ENCODE results near the gene DGKQ. TPM values are rescaled to one million over a fixed set of nuclear protein-coding genes. Genes with fewer than 3 reads are reported as not detected.

Gene DGKQ
- total and polyA plus RNA-seq, 2 experiments from 2014 or later = 4.0 to 22.4 TPM

DNA sequence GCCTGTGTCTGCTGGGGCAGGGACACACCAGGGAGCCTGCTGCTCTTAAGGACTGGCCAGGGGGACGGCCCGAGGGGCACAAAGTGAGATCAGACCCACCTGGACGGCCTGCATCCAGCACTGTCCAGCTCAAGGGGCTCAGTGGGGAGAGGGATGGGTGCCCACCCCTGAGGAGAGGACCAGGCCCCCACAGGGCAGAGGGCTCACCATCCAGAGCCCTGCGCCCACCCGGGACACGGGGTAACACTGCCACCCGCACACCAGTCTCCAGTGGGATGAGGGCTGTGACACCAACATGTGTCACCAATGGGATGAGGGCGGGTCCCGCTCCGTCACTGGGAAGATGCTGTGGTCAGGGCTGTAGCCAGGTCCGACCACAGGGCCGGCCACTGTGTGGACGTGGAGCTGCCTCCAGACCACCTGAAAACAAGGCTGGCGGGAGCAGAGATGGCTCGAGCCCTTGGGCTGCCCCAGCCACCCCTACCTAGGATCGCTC, 13.2 kb downstream of the DGKQ start:
- no peaks in the 10 kb centered on the region for H3K9me2 ChIP-seq (ENCODE audit: insufficient read depth)
- Mint-ChIP-seq H3K9me3 (no peaks in the 10 kb centered on the region), H3K36me3 (ENCODE audit: low read depth) (no peaks in the 10 kb centered on the region), H3K27ac (no peak overlapping the region), H3K4me1 (no peaks in the 10 kb centered on the region), H3K4me3 (no peak overlapping the region), H3K27me3 (ENCODE audit: insufficient read depth, low read depth, poor library complexity) (peaks cover 2% of the 10 kb centered on the region)
- no peak overlapping the region for H3K4me2 ChIP-seq
- no peaks in the 10 kb centered on the region; the same call in 1 of the 2 replicates for H4K20me1 ChIP-seq (replicated peaks; ENCODE audit: insufficient read depth)
- no peaks in the 10 kb centered on the region for H3K4me1 ChIP-seq (ENCODE audit: insufficient read depth)
- no peaks in the 10 kb centered on the region for H3K27me3 ChIP-seq (ENCODE audit: insufficient read depth)
- no peak overlapping the region for H2AFZ ChIP-seq
- ATAC-seq (no peak), DNase-seq (ENCODE audit: low spot score) (no peak)
- no peak overlapping the region for H3K4me3 ChIP-seq
- no peaks in the 10 kb centered on the region for H3K79me2 ChIP-seq (replicated peaks; ENCODE audit: insufficient read depth)
- TF ChIP-seq NANOG (IDR thresholded peaks at IDR 0.05; ENCODE audit: borderline replicate concordance) (no peak), ZNF114 (CRISPR knock-in tag; IDR thresholded peaks at IDR 0.05) (no peak), STAT1 (IDR thresholded peaks at IDR 0.05; ENCODE audit: unreplicated experiment) (no peak)
- TF ChIP-seq, protein P1, sequence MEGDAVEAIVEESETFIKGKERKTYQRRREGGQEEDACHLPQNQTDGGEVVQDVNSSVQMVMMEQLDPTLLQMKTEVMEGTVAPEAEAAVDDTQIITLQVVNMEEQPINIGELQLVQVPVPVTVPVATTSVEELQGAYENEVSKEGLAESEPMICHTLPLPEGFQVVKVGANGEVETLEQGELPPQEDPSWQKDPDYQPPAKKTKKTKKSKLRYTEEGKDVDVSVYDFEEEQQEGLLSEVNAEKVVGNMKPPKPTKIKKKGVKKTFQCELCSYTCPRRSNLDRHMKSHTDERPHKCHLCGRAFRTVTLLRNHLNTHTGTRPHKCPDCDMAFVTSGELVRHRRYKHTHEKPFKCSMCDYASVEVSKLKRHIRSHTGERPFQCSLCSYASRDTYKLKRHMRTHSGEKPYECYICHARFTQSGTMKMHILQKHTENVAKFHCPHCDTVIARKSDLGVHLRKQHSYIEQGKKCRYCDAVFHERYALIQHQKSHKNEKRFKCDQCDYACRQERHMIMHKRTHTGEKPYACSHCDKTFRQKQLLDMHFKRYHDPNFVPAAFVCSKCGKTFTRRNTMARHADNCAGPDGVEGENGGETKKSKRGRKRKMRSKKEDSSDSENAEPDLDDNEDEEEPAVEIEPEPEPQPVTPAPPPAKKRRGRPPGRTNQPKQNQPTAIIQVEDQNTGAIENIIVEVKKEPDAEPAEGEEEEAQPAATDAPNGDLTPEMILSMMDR (conservative IDR thresholded peaks at IDR 0.05; ENCODE audit: low read depth in 2 of 2) = no peak
- TF ChIP-seq, protein P2, sequence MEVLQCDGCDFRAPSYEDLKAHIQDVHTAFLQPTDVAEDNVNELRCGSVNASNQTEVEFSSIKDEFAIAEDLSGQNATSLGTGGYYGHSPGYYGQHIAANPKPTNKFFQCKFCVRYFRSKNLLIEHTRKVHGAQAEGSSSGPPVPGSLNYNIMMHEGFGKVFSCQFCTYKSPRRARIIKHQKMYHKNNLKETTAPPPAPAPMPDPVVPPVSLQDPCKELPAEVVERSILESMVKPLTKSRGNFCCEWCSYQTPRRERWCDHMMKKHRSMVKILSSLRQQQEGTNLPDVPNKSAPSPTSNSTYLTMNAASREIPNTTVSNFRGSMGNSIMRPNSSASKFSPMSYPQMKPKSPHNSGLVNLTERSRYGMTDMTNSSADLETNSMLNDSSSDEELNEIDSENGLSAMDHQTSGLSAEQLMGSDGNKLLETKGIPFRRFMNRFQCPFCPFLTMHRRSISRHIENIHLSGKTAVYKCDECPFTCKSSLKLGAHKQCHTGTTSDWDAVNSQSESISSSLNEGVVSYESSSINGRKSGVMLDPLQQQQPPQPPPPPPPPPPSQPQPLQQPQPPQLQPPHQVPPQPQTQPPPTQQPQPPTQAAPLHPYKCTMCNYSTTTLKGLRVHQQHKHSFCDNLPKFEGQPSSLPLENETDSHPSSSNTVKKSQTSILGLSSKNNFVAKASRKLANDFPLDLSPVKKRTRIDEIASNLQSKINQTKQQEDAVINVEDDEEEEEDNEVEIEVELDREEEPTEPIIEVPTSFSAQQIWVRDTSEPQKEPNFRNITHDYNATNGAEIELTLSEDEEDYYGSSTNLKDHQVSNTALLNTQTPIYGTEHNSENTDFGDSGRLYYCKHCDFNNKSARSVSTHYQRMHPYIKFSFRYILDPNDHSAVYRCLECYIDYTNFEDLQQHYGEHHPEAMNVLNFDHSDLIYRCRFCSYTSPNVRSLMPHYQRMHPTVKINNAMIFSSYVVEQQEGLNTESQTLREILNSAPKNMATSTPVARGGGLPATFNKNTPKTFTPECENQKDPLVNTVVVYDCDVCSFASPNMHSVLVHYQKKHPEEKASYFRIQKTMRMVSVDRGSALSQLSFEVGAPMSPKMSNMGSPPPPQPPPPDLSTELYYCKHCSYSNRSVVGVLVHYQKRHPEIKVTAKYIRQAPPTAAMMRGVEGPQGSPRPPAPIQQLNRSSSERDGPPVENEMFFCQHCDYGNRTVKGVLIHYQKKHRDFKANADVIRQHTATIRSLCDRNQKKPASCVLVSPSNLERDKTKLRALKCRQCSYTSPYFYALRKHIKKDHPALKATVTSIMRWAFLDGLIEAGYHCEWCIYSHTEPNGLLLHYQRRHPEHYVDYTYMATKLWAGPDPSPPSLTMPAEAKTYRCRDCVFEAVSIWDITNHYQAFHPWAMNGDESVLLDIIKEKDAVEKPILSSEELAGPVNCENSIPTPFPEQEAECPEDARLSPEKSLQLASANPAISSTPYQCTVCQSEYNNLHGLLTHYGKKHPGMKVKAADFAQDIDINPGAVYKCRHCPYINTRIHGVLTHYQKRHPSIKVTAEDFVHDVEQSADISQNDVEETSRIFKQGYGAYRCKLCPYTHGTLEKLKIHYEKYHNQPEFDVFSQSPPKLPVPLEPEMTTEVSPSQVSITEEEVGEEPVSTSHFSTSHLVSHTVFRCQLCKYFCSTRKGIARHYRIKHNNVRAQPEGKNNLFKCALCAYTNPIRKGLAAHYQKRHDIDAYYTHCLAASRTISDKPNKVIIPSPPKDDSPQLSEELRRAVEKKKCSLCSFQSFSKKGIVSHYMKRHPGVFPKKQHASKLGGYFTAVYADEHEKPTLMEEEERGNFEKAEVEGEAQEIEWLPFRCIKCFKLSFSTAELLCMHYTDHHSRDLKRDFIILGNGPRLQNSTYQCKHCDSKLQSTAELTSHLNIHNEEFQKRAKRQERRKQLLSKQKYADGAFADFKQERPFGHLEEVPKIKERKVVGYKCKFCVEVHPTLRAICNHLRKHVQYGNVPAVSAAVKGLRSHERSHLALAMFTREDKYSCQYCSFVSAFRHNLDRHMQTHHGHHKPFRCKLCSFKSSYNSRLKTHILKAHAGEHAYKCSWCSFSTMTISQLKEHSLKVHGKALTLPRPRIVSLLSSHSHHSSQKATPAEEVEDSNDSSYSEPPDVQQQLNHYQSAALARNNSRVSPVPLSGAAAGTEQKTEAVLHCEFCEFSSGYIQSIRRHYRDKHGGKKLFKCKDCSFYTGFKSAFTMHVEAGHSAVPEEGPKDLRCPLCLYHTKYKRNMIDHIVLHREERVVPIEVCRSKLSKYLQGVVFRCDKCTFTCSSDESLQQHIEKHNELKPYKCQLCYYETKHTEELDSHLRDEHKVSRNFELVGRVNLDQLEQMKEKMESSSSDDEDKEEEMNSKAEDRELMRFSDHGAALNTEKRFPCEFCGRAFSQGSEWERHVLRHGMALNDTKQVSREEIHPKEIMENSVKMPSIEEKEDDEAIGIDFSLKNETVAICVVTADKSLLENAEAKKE (CRISPR knock-in tag; IDR thresholded peaks at IDR 0.05) = no peak
- H3K27ac ChIP-seq (ENCODE audit: low read depth) = no peak overlapping the region
- H3K36me3 ChIP-seq (ENCODE audit: insufficient read depth) = no peaks in the 10 kb centered on the region
- no peaks in the 10 kb centered on the region for H3F3A ChIP-seq (replicated peaks; ENCODE audit: low read depth)

All from GM23338 (cell line).